DND-41 (cell line): ENCODE measurements around the gene TEF.

Experiments used
- CTCF ChIP-seq: IDR thresholded peaks from 2 replicates; pipeline ENCODE4 v1.5.1; 2012; ENCODE audit warnings: borderline replicate concordance, low read length, moderate library complexity, mild to moderate bottlenecking; ENCODE audit not compliant: poor library complexity, severe bottlenecking; ENCODE audit errors: extremely low read depth
- EZH2 ChIP-seq: IDR thresholded peaks from 3 replicates; pipeline ENCODE4 v1.6.1; 2012; ENCODE audit warnings: borderline replicate concordance, low read depth, mild to moderate bottlenecking, moderate library complexity, low read length, inconsistent platforms; ENCODE audit not compliant: severe bottlenecking

- TF ChIP-seq EZH2 (no peak), CTCF (no peak)
Observed at GRCh38 chr22:41446057-41446501, 64.3 kb downstream of the TEF start.
